Muscle layer of duodenum (tissue), 2 donors: ENCODE results near the gene THRAP3.

Experiments used
- H3K27ac ChIP-seq: one replicate; pipeline ENCODE4 v1.7.0; 2013; ENCODE audit warnings: mild to moderate bottlenecking, low read length
- H3K27me3 ChIP-seq: one replicate; pipeline ENCODE4 v1.7.0; 2013; ENCODE audit warnings: low read depth, mild to moderate bottlenecking, control low read depth, low read length
- H3K36me3 ChIP-seq, 2 donors: one replicate each; pipeline ENCODE4 v1.7.0; 2013; ENCODE audit warnings: low read length in 2 of 2, control low read depth in 1 of 2, mild to moderate bottlenecking in 1 of 2; ENCODE audit not compliant: insufficient read depth in 2 of 2, control insufficient read depth in 1 of 2
- H3K4me1 ChIP-seq, 2 donors: one replicate each; pipeline ENCODE4 v1.7.0; 2013; ENCODE audit warnings: low read length in 2 of 2, mild to moderate bottlenecking in 2 of 2, control low read depth in 1 of 2, moderate library complexity in 1 of 2; ENCODE audit not compliant: insufficient read depth in 2 of 2, control insufficient read depth in 1 of 2
- H3K4me3 ChIP-seq, 2 donors: one replicate each; pipeline ENCODE4 v1.7.0; 2013; ENCODE audit warnings: low read length in 2 of 2, low read depth in 1 of 2, mild to moderate bottlenecking in 1 of 2
- H3K9me3 ChIP-seq, 2 donors: one replicate each; pipeline ENCODE4 v1.7.0; 2013; ENCODE audit warnings: low read length in 2 of 2, control low read depth in 1 of 2, mild to moderate bottlenecking in 1 of 2; ENCODE audit not compliant: control insufficient read depth in 1 of 2
- donor health status: healthy.

Gene THRAP3

GRCh38 chr1:36223996-36224536 is at the start of gene THRAP3:
TSS of gene THRAP3 (plus strand) at chr1:36224443. CDS start at chr1:36282564, 58,121 bp downstream.
- Histone ChIP-seq H3K27ac (peak within 1 kb of the TSS; percentile 100), H3K4me1 (peaks cover 16 to 40% of the 10 kb centered on the region in 2 donors), H3K27me3 (no peaks in the 10 kb centered on the region), H3K4me3 (peak within 1 kb of the TSS; percentile 87 to 97), H3K9me3 (no peaks in the 10 kb centered on the region), H3K36me3 (peaks cover 0 to 11% of the 10 kb centered on the region in 2 donors)

GRCh38 chr1:36174713-36175112 is 49.5 kb upstream of the THRAP3 start:
- Histone ChIP-seq H3K9me3 (no peaks in the 10 kb centered on the region), H3K27me3 (no peaks in the 10 kb centered on the region), H3K4me3 (no peak overlapping the region), H3K36me3 (peaks cover 49 to 83% of the 10 kb centered on the region in 2 donors), H3K27ac (no peak overlapping the region), H3K4me1 (peaks cover 10 to 47% of the 10 kb centered on the region in 2 donors)

- peak overlapping the region; percentile 54 for H3K27ac ChIP-seq
- no peaks in the 10 kb centered on the region for H3K27me3 ChIP-seq
- H3K4me1 ChIP-seq = peaks cover 10 to 40% of the 10 kb centered on the region in 2 donors
- H3K9me3 ChIP-seq = no peaks in the 10 kb centered on the region
- H3K4me3 ChIP-seq = no peak overlapping the region
- H3K36me3 ChIP-seq = peaks cover 56 to 90% of the 10 kb centered on the region in 2 donors
Observed at GRCh38 chr1:36175137-36176095, 48.8 kb upstream of the THRAP3 start.

- Histone ChIP-seq H3K4me1 (peaks cover 10 to 39% of the 10 kb centered on the region in 2 donors), H3K27ac (no peak overlapping the region), H3K4me3 (no peak overlapping the region), H3K36me3 (peaks cover 58 to 95% of the 10 kb centered on the region in 2 donors), H3K9me3 (no peaks in the 10 kb centered on the region), H3K27me3 (no peaks in the 10 kb centered on the region)
Observed at GRCh38 chr1:36176106-36176949, 47.9 kb upstream of the THRAP3 start.

GRCh38 chr1:36177589-36178431 is 46.4 kb upstream of the THRAP3 start:
- Histone ChIP-seq H3K4me3 (no peak overlapping the region), H3K9me3 (no peaks in the 10 kb centered on the region), H3K4me1 (peaks cover 10 to 40% of the 10 kb centered on the region in 2 donors), H3K36me3 (peaks cover 45 to 85% of the 10 kb centered on the region in 2 donors), H3K27ac (no peak overlapping the region), H3K27me3 (no peaks in the 10 kb centered on the region)

GRCh38 chr1:36178471-36179219 is 45.6 kb upstream of the THRAP3 start:
- Histone ChIP-seq H3K27me3 (no peaks in the 10 kb centered on the region), H3K27ac (no peak overlapping the region), H3K4me3 (no peak overlapping the region), H3K9me3 (no peaks in the 10 kb centered on the region), H3K4me1 (peaks cover 10 to 40% of the 10 kb centered on the region in 2 donors), H3K36me3 (peaks cover 36 to 76% of the 10 kb centered on the region in 2 donors)

GRCh38 chr1:36179220-36179600 is 45.0 kb upstream of the THRAP3 start:
- no peak overlapping the region for H3K27ac ChIP-seq
- peaks cover 10 to 34% of the 10 kb centered on the region in 2 donors for H3K4me1 ChIP-seq
- no peaks in the 10 kb centered on the region for H3K27me3 ChIP-seq
- H3K4me3 ChIP-seq = no peak overlapping the region
- peaks cover 31 to 71% of the 10 kb centered on the region in 2 donors for H3K36me3 ChIP-seq
- no peaks in the 10 kb centered on the region for H3K9me3 ChIP-seq

- Histone ChIP-seq H3K4me3 (no peak overlapping the region), H3K27me3 (no peaks in the 10 kb centered on the region), H3K4me1 (peaks cover 0 to 10% of the 10 kb centered on the region in 2 donors), H3K9me3 (no peaks in the 10 kb centered on the region), H3K36me3 (peaks cover 18 to 40% of the 10 kb centered on the region in 2 donors), H3K27ac (peak overlapping the region; percentile 66)
Observed at GRCh38 chr1:36182734-36183133, 41.5 kb upstream of the THRAP3 start.

GRCh38 chr1:36183309-36183856 is 40.9 kb upstream of the THRAP3 start:
- peak overlapping the region; percentile 66 for H3K27ac ChIP-seq

More at GRCh38 chr1:36183309-36183856, 40.9 kb upstream of the THRAP3 start:
- Histone ChIP-seq H3K36me3 (peaks cover 18 to 34% of the 10 kb centered on the region in 2 donors), H3K9me3 (no peaks in the 10 kb centered on the region), H3K4me1 (peaks cover 0 to 12% of the 10 kb centered on the region in 2 donors), H3K27me3 (no peaks in the 10 kb centered on the region), H3K4me3 (no peak overlapping the region)
